Measurements from ENCODE around the gene NRG2.

DNA sequence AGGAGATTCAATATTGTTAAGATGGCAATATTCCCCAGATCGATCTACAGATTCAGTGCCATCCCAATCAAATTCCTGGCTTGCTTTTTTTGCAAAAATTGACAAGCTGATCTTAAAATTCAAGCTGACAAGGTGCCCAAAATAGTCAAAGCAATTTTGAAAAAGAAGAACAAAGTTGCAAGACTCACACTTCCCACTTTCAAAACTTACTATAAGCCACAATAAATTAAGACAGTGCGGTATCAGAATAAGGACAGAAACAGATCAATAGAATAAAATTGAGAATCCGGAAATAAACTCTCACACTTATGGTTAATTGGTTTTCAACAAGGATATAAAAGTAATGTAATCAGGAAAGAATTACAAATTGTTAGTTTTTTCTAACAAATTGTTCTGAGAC is 97.1 kb downstream of the NRG2 start:
- TF ChIP-seq, protein P1, sequence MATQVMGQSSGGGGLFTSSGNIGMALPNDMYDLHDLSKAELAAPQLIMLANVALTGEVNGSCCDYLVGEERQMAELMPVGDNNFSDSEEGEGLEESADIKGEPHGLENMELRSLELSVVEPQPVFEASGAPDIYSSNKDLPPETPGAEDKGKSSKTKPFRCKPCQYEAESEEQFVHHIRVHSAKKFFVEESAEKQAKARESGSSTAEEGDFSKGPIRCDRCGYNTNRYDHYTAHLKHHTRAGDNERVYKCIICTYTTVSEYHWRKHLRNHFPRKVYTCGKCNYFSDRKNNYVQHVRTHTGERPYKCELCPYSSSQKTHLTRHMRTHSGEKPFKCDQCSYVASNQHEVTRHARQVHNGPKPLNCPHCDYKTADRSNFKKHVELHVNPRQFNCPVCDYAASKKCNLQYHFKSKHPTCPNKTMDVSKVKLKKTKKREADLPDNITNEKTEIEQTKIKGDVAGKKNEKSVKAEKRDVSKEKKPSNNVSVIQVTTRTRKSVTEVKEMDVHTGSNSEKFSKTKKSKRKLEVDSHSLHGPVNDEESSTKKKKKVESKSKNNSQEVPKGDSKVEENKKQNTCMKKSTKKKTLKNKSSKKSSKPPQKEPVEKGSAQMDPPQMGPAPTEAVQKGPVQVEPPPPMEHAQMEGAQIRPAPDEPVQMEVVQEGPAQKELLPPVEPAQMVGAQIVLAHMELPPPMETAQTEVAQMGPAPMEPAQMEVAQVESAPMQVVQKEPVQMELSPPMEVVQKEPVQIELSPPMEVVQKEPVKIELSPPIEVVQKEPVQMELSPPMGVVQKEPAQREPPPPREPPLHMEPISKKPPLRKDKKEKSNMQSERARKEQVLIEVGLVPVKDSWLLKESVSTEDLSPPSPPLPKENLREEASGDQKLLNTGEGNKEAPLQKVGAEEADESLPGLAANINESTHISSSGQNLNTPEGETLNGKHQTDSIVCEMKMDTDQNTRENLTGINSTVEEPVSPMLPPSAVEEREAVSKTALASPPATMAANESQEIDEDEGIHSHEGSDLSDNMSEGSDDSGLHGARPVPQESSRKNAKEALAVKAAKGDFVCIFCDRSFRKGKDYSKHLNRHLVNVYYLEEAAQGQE (IDR thresholded peaks at IDR 0.05; ENCODE audit: insufficient read depth in 1 of 2, low read depth in 2 of 2, low read length in 2 of 2): no peak
- no peak for TF ChIP-seq SIN3A (IDR thresholded peaks at IDR 0.05; ENCODE audit: borderline replicate concordance, insufficient read depth, low read length)

All from PFSK-1 (cell line).